HL-60 (cell line): ENCODE data around the gene CENPK.

Experiments used
- DNase-seq, 2 experiments: peaks; one replicate each; pipeline ENCODE4 v3.0.0-alpha.2; 2010 to 2020; ENCODE audit warnings: low read depth in 1 of 2, low spot score in 1 of 2
- H3K27ac ChIP-seq: fragments of 250-450 bp; sonication (Bioruptor Pico); replicated peaks from 2 replicates; pipeline ENCODE4 v1.5.1; 2020; ENCODE audit warnings: mild to moderate bottlenecking, moderate library complexity
- H3K27me3 ChIP-seq: fragments of 250-450 bp; sonication (Bioruptor Pico); 2 replicates; pipeline ENCODE4 v1.5.1; 2021; ENCODE audit warnings: mild to moderate bottlenecking, moderate library complexity; ENCODE audit not compliant: insufficient read depth, poor library complexity, severe bottlenecking
- H3K4me3 ChIP-seq: replicated peaks from 2 replicates; pipeline ENCODE4 v1.5.1; 2011; ENCODE audit warnings: mild to moderate bottlenecking, control low read depth, low read length; ENCODE audit not compliant: insufficient read depth
- GABPA ChIP-seq: IDR thresholded peaks from 2 replicates; pipeline ENCODE4 v1.6.1; 2012; ENCODE audit warnings: low read depth
- POLR2AphosphoS5 ChIP-seq: IDR thresholded peaks from 2 replicates; pipeline ENCODE4 v1.6.1; 2012; ENCODE audit warnings: low read depth
- SPI1 ChIP-seq: IDR thresholded peaks from 2 replicates; pipeline ENCODE4 v1.6.1; 2012; ENCODE audit warnings: low read depth, mild to moderate bottlenecking, borderline replicate concordance
- TF ChIP-seq, protein P1 (sequence below): IDR thresholded peaks from one replicate; pipeline ENCODE4 v1.5.1; 2011; ENCODE audit warnings: low read length, control low read depth, inconsistent platforms; ENCODE audit not compliant: insufficient read depth
- TF ChIP-seq, protein P2 (sequence below): IDR thresholded peaks from 2 replicates; pipeline ENCODE4 v1.6.1; 2012; ENCODE audit warnings: low read depth; ENCODE audit not compliant: insufficient replicate concordance

CENPK gene

DNA sequence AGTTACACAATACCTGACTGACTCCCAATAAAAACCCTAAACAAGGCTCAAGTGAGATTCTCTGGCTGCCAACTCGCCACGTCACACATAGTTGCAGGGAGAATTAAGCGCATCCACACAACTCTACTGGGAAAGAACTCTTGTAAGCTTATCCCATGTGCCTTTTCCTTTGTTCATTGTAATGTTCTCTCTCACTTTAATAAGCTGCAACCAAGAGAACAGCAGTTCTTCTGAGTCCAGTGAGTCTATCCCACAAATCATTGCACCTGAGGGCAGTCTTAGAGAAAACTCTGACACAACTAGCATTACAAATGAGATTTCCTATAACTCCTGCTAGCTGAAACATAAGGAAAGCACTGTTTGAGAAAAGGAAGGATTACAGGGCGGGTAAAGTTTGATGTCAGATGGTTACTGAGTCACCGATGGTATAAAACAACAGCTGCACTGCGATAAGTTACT, 27.4 kb downstream of the CENPK start:
- no peak for DNase-seq
- TF ChIP-seq, protein P1, sequence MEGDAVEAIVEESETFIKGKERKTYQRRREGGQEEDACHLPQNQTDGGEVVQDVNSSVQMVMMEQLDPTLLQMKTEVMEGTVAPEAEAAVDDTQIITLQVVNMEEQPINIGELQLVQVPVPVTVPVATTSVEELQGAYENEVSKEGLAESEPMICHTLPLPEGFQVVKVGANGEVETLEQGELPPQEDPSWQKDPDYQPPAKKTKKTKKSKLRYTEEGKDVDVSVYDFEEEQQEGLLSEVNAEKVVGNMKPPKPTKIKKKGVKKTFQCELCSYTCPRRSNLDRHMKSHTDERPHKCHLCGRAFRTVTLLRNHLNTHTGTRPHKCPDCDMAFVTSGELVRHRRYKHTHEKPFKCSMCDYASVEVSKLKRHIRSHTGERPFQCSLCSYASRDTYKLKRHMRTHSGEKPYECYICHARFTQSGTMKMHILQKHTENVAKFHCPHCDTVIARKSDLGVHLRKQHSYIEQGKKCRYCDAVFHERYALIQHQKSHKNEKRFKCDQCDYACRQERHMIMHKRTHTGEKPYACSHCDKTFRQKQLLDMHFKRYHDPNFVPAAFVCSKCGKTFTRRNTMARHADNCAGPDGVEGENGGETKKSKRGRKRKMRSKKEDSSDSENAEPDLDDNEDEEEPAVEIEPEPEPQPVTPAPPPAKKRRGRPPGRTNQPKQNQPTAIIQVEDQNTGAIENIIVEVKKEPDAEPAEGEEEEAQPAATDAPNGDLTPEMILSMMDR: no peak
- H3K4me3 ChIP-seq: no peak overlapping the region
- H3K27ac ChIP-seq: no peak overlapping the region
- H3K27me3 ChIP-seq: no peaks in the 10 kb centered on the region

DNA sequence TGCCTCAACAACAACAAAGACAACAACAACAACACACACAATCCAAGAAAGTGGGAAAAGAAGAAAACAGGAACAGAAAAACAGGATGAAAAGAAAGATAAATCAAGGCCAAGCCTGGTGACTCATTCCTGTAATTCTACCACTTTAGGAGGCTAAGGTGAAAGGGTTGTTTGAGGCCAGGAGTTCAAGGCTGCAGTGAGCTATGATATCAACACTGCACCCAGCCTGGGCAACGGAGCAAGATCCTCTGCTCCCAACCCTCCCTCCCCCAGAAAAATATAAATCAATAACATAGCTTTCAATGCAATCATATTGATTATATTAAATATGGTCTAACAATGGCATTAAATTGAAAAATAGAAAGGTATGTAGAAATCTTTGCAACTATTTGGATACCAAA, 32.1 kb downstream of the CENPK start:
- no peak for DNase-seq
- TF ChIP-seq, protein P1: no peak
- TF ChIP-seq POLR2AphosphoS5 (no peak), GABPA (no peak), SPI1 (no peak)
- TF ChIP-seq, protein P2, sequence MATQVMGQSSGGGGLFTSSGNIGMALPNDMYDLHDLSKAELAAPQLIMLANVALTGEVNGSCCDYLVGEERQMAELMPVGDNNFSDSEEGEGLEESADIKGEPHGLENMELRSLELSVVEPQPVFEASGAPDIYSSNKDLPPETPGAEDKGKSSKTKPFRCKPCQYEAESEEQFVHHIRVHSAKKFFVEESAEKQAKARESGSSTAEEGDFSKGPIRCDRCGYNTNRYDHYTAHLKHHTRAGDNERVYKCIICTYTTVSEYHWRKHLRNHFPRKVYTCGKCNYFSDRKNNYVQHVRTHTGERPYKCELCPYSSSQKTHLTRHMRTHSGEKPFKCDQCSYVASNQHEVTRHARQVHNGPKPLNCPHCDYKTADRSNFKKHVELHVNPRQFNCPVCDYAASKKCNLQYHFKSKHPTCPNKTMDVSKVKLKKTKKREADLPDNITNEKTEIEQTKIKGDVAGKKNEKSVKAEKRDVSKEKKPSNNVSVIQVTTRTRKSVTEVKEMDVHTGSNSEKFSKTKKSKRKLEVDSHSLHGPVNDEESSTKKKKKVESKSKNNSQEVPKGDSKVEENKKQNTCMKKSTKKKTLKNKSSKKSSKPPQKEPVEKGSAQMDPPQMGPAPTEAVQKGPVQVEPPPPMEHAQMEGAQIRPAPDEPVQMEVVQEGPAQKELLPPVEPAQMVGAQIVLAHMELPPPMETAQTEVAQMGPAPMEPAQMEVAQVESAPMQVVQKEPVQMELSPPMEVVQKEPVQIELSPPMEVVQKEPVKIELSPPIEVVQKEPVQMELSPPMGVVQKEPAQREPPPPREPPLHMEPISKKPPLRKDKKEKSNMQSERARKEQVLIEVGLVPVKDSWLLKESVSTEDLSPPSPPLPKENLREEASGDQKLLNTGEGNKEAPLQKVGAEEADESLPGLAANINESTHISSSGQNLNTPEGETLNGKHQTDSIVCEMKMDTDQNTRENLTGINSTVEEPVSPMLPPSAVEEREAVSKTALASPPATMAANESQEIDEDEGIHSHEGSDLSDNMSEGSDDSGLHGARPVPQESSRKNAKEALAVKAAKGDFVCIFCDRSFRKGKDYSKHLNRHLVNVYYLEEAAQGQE: no peak
- no peaks in the 10 kb centered on the region for H3K27me3 ChIP-seq
- H3K4me3 ChIP-seq: no peak overlapping the region
- no peak overlapping the region for H3K27ac ChIP-seq

DNA sequence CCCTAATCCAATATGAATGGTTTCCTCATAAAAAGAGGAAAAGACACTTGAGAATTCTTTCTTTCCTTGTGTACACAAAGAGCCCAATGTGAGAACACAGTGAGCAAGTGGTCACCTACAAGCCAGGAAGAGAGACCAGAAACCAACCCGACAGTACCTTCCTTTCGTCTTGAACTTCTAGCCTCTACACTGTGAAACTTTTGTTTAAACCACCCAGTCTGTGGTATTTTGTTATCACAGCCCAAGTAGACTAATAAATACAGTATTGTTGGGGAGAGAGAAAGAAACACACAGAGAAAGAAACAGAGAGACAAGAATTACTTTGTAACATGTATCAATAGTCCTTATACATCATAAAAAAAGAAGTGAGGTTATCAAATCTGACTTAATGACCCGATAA, 37.2 kb downstream of the CENPK start:
- TF ChIP-seq POLR2AphosphoS5 (no peak), SPI1 (no peak), GABPA (no peak)
- TF ChIP-seq, protein P2: no peak
- TF ChIP-seq, protein P1: no peak
- no peak overlapping the region for H3K4me3 ChIP-seq
- DNase-seq: no peak
- no peaks in the 10 kb centered on the region for H3K27me3 ChIP-seq
- H3K27ac ChIP-seq: no peak overlapping the region

DNA sequence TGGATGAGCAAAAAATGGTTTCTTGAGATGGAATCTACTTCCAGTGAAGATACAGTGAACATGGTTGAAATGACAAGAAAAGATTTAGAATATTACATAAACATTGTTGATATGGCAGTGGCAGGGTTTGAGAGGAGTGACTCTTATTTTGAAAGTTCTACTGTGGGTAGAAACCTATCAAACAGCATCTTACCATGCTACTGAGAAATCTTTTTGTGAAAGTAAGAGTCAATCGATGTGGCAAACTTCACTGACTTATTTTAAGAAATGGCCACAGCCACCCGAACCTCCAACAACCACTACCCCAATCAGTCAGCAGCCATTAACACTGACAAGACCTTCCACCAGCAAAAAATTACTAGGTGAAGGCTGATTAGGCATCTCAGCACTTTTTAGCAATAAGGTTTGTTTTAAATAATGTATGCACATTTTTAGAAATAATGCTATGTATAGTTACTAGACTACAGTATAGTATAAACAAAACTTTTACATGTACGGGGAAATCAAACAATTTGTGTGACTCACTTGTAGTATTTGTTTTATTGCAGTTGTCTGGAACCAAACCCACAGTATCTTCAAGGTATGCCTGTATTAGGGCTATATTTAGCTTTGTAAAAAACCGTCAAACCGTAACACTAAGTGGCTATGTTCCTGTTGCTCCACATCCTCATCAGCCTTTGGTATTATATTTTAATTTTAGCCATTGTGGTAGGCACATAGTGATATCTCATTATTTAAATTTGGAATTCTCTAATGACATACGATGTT, 50.6 kb downstream of the CENPK start:
- no peaks in the 10 kb centered on the region for H3K27me3 ChIP-seq
- no peak overlapping the region for H3K27ac ChIP-seq
- DNase-seq: no peak
- H3K4me3 ChIP-seq: no peak overlapping the region
- TF ChIP-seq, protein P2: no peak
- TF ChIP-seq POLR2AphosphoS5 (no peak), SPI1 (no peak), GABPA (no peak)
- TF ChIP-seq, protein P1: no peak
